GM18505 (cell line): ENCODE measurements around the gene LYPLAL1.

Experiments
- ATAC-seq: cut with Tn5 transposase; IDR thresholded peaks from one replicate; pipeline ENCODE4 v1.9.1; 2021; ENCODE audit not compliant: unreplicated experiment
- POLR2A ChIP-seq: IDR thresholded peaks from 4 replicates; pipeline ENCODE4 v1.6.1; 2011; ENCODE audit warnings: borderline replicate concordance; ENCODE audit not compliant: insufficient read depth, insufficient read length; ENCODE audit errors: extremely low read depth

The LYPLAL1 gene

DNA sequence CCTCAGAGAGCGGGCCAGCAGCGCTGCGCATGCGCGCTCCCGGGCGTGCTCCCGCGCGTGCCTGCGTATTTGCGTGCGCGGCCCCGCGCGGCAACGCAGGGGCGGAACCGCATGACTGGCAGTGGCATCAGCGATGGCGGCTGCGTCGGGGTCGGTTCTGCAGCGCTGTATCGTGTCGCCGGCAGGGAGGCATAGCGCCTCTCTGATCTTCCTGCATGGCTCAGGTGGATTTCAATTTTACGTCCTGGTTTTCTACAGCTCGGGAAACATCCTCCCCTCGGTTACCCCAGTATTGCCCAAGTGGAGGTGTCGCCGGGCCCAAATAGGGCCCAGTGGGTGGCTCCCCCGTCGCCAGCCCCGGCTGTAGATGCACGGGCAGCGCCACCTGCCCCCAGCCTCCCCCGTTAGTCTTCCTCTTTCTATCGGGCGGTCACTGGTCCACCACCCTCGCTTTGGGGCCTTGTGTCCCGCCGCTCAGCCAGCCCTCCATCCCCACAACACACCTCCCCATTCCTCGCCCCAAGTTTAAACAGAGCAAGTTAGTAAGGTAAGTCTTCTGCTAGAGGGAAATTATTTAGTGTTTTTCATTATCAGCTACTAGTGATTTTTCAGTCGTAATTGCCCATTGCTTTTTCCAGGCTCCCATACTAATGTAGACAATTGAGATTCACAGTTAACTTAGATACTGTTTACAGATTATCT is at the start of gene LYPLAL1:
Gene LYPLAL1 (plus strand): TSS at position 121 of the 702 bp plus-strand sequence. CDS start 13 bp downstream, at position 134.
- ATAC-seq = peak; percentile 73

GRCh38 chr1:219124163-219124562 is 49.5 kb upstream of the LYPLAL1 start:
- no peak for TF ChIP-seq POLR2A
- no peak for ATAC-seq

More for the DNA sequence above, at the start of gene LYPLAL1:
- peak; percentile 97 for TF ChIP-seq POLR2A

DNA sequence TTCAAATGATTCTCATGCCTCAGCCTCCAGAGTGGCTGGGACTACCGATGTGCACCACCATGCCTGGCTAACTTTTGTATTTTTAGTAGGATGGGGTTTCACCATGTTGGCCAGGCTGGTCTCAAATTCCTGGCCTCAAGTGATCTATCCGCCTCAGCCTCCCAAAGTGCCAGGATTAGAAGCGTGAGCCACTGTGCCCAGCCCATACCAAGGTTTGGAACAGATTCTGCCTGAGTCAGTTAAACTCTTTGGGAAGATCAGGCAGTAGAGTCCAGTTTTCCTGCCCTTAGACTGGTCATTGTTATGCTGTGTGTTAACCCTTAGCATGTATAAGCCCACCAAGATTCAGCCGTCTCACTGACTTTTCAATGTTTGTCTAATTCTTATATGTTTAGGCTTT is 48.3 kb upstream of the LYPLAL1 start:
- ATAC-seq = no peak
- no peak for TF ChIP-seq POLR2A

- no peak for TF ChIP-seq POLR2A
- ATAC-seq = no peak
These were observed 47.3 kb upstream of the LYPLAL1 start for GRCh38 chr1:219126377-219126776.

DNA sequence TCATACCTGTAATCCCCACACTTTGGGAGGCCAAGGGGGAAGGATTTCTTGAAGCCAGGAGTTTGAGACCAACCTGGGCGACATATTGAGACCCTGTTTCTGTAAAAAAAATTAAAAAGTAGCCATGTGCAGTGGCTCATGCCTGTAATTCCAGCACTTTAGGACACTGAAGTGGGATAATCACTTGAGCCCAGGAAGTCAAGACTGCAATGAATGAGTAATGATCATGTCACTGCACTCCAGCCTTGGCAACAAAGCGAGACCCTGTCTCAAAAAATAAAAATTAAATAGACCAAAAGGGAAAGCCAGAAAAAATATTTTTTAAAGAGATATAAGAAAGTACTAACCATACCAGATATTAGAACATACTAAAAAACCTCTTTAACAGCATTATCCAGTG is 44.7 kb upstream of the LYPLAL1 start:
- TF ChIP-seq POLR2A = no peak

GRCh38 chr1:219130366-219130935 is 43.2 kb upstream of the LYPLAL1 start:
- no peak for ATAC-seq
- TF ChIP-seq POLR2A = no peak

More for the DNA sequence above, 44.7 kb upstream of the LYPLAL1 start:
- ATAC-seq = no peak

GRCh38 chr1:219132939-219133338 is 40.7 kb upstream of the LYPLAL1 start:
- no peak for ATAC-seq
- TF ChIP-seq POLR2A = no peak

DNA sequence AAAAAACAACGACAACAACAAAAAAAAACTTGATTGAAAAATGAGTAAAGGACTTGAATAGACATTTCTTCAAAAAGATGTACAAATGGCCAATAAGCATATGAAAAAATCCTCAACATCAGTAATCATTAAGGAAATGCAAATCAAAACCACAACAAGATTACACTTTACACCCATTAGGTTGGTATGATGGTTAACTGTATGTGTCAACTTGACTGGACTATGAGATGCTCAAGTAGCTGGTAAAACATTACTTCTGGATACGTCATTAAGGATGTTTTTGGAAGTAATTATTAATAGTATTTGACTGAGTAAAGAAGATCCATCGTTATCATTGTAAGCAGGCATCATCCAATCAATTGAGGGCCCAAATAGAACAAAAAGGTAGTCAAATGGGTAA is 34.9 kb upstream of the LYPLAL1 start:
- no peak for TF ChIP-seq POLR2A
- no peak for ATAC-seq

- ATAC-seq = no peak
- TF ChIP-seq POLR2A = no peak
These were observed 33.3 kb upstream of the LYPLAL1 start for GRCh38 chr1:219140303-219140877.

DNA sequence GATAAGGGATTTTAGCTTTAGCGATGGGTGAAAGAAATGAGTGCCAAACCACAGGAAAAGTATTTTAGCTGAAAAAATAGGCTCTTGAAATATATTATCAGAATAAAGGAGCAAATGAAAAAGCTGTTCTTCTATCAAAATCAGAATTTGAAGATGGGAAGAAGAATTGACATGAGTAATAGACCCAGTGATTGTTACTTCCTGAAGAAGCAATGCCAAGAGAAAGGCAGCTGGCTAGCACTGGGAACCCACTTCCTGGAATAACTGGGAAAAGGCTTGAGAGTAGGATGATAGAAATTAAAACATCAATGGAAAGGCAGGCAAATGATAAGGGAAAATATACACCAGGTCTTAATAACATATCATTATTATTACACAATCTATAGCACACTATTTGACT is 29.9 kb upstream of the LYPLAL1 start:
- TF ChIP-seq POLR2A = no peak
- no peak for ATAC-seq

DNA sequence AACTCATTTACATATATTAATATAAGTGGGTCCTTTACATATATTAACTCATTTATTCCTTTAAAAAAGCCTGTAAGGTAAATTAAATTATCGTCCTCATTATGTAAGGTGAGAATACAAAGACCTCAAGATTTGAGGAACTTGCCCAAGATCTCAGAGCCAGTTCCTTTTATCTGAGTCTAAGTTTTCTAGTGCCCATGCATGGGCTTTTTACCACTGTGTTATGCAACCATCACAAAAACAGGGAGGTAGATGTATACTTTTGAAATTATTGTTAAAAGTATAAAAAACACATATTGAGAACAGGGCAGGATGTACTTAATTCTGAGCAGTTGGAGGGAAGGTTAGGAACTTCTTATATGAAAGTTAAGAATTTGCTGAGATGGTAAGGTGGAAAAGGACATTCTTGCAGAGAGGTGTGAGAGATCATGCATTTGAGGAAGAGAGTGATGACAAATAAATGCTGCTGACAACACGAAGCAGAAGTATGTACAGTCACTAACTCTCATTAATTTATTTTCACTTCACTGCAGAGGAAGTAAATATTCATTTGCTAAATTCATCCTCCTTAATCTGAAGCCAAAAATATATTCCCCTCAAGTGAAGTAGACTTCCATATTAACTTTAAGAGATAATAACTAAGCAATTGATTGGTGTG is 28.9 kb upstream of the LYPLAL1 start:
- no peak for TF ChIP-seq POLR2A
- ATAC-seq = no peak

DNA sequence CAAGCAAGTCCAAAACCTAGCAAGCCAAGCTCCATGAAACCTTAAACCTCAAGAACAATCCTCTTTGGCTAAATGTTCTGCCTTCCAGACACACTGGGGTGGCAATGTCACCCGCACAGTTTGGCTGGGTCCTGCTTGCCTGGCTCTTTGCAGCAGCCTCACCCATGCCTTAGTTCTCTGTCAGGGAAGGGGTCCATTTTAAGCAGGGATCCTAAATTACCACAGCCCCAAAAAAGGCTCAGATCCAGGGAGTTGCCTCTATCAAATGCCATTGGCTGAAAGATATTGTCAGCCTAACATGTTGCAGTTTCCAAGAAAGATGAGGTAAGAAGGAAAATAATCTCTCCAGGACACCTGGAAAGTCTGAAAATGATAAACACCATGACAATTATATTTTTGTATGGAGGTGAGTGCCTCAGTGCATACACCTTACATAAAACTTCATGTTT is 26.1 kb upstream of the LYPLAL1 start:
- no peak for ATAC-seq
- TF ChIP-seq POLR2A = no peak

DNA sequence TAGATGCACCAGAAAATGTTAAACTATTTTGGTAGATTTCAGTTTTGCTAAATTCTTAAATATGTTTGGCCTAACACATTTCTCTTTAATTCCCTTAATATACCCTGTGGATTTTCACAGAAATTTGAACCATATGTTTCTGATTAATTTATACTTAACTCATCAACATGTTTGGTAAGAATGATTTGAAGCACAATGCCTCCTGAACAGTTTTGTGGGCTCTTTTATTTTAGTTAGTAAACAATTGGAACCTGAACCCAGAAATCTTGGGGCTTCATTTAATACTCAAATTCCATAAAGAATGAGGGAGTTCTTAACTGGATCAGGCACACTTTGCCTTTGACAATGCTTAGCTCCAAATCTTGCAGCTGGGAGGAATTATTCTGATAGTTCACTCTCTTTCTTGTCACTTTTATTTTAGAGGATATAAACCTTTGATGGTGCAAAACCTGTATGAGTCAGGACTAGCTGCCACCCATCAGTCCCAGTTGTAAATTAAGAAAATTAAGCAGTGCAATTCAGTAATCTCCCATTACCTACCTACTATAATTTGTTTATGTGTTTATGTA is 24.6 kb upstream of the LYPLAL1 start:
- ATAC-seq = no peak
- no peak for TF ChIP-seq POLR2A
